WERI-Rb-1 (cell line): ENCODE measurements around the gene CMTM2.

ENCODE experiments used
- DNase-seq: peaks from one replicate; pipeline ENCODE4 v3.0.0-alpha.2; 2020
- H3K27ac ChIP-seq: fragments of 250-450 bp; sonication (Bioruptor Pico); 2 replicates; pipeline ENCODE4 v1.5.1; 2020; ENCODE audit warnings: mild to moderate bottlenecking, moderate library complexity
- H3K27me3 ChIP-seq: fragments of 250-450 bp; sonication (Bioruptor Pico); 2 replicates; pipeline ENCODE4 v1.5.1; 2021; ENCODE audit warnings: mild to moderate bottlenecking, low read depth, moderate library complexity; ENCODE audit not compliant: insufficient read depth, severe bottlenecking
- H3K36me3 ChIP-seq: fragments of 250-450 bp; sonication (Bioruptor Pico); 2 replicates; pipeline ENCODE4 v1.5.1; 2020; ENCODE audit warnings: mild to moderate bottlenecking, moderate library complexity
- H3K4me3 ChIP-seq: 2 replicates; pipeline ENCODE4 v1.5.1; 2011; ENCODE audit warnings: low read depth, mild to moderate bottlenecking, control low read depth, low read length
- H3K9me3 ChIP-seq: fragments of 250-450 bp; sonication (Bioruptor Pico); 2 replicates; pipeline ENCODE4 v1.5.1; 2021; ENCODE audit warnings: mild to moderate bottlenecking, moderate library complexity; ENCODE audit not compliant: severe bottlenecking
- CTCF ChIP-seq: IDR thresholded peaks from 2 replicates; pipeline ENCODE4 v1.5.1; 2011; ENCODE audit warnings: low read depth, mild to moderate bottlenecking, control low read depth, inconsistent platforms, low read length

Gene CMTM2

GRCh38 chr16:66598111-66598510, 18.8 kb downstream of the CMTM2 start:
- H3K27ac ChIP-seq, result no peak overlapping the region
- no peak overlapping the region for H3K4me3 ChIP-seq
- no peaks in the 10 kb centered on the region for H3K36me3 ChIP-seq
- no peak for TF ChIP-seq CTCF
- H3K27me3 ChIP-seq, result no peaks in the 10 kb centered on the region
- DNase-seq, result no peak
- H3K9me3 ChIP-seq, result peaks cover 4% of the 10 kb centered on the region

- H3K27ac ChIP-seq, result no peak overlapping the region
- DNase-seq, result no peak
- no peak for TF ChIP-seq CTCF
- no peak overlapping the region for H3K4me3 ChIP-seq
- H3K27me3 ChIP-seq, result no peaks in the 10 kb centered on the region
- peaks cover 4% of the 10 kb centered on the region for H3K9me3 ChIP-seq
- no peaks in the 10 kb centered on the region for H3K36me3 ChIP-seq
These were observed 20.5 kb downstream of the CMTM2 start for GRCh38 chr16:66599726-66600125.

DNA sequence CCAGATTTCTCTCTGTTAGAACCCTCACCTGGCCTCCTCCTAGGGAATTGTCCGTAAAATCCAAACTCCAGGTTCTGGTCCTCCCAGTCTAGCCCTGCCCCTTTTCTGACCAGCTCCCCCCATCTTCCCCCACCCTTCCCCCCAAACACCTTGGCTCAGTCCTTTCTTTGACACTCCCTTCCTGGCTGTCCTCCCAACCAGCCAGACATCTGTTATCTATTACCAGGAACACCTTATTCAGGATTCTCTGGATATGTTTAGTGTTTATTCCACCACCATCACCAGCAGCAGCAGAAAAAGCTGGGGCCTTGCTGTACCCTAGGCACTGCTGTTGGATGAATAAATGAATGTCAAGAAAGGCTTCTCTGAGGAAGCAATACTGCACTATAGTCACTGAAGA, 21.2 kb downstream of the CMTM2 start:
- no peaks in the 10 kb centered on the region for H3K36me3 ChIP-seq

GRCh38 chr16:66601471-66601870, 22.2 kb downstream of the CMTM2 start:
- no peaks in the 10 kb centered on the region for H3K27me3 ChIP-seq
- no peak for TF ChIP-seq CTCF
- DNase-seq, result no peak
- H3K4me3 ChIP-seq, result no peak overlapping the region
- H3K27ac ChIP-seq, result no peak overlapping the region
- no peaks in the 10 kb centered on the region for H3K36me3 ChIP-seq
- H3K9me3 ChIP-seq, result peaks cover 4% of the 10 kb centered on the region

More for the DNA sequence above, 21.2 kb downstream of the CMTM2 start:
- DNase-seq, result no peak
- Histone ChIP-seq H3K27ac (no peak overlapping the region), H3K9me3 (peaks cover 4% of the 10 kb centered on the region), H3K4me3 (no peak overlapping the region), H3K27me3 (no peaks in the 10 kb centered on the region)
- no peak for TF ChIP-seq CTCF

GRCh38 chr16:66603537-66604375, 24.5 kb downstream of the CMTM2 start:
- Histone ChIP-seq H3K36me3 (peaks cover 10% of the 10 kb centered on the region), H3K4me3 (peak overlapping the region; percentile 74), H3K27ac (peak overlapping the region; percentile 86), H3K9me3 (peaks cover 4% of the 10 kb centered on the region), H3K27me3 (no peaks in the 10 kb centered on the region)
- TF ChIP-seq CTCF, result no peak
- DNase-seq, result peak; percentile 74
